Prostate gland (tissue), 2 donors: ENCODE data around the gene KCNE3. TPM values are rescaled to one million over a fixed set of nuclear protein-coding genes. Genes with fewer than 3 reads are reported as not detected.

Source experiments
- DNase-seq: peaks from one replicate; pipeline ENCODE4 v3.0.0-alpha.2; 2019; ENCODE audit warnings: low spot score
- H3K27ac ChIP-seq, 2 donors: fragments of 200-600 bp; sonication (generic); 2 replicates each; pipeline ENCODE4 v1.5.1; 2017 to 2019
- H3K27me3 ChIP-seq: fragments of 200-600 bp; sonication (generic); replicated peaks from 2 replicates; pipeline ENCODE4 v1.5.1; 2019; ENCODE audit not compliant: insufficient read depth
- H3K36me3 ChIP-seq, 2 donors: fragments of 200-600 bp; sonication (generic); 1 replicate in 1 of 2; 2 replicates in 1 of 2; pipeline versions ENCODE4 v1.5.1 to v1.8.1; 2017 to 2019
- H3K4me1 ChIP-seq: fragments of 200-600 bp; sonication (generic); replicated peaks from 2 replicates; pipeline ENCODE4 v1.5.1; 2019
- H3K4me3 ChIP-seq, 2 donors: fragments of 200-600 bp; sonication (generic); 2 replicates each; pipeline ENCODE4 v1.5.1; 2017 to 2019
- H3K9me3 ChIP-seq: fragments of 200-600 bp; sonication (generic); 2 replicates; pipeline ENCODE4 v1.5.1; 2017
- CTCF ChIP-seq, 4 experiments: fragments of 200-600 bp in 2 of 4; fragments of 450-650 bp in 2 of 4; sonication (generic) in 2 of 4; IDR thresholded peaks; 1 replicate in 3 of 4; 2 replicates in 1 of 4; pipeline ENCODE4 v1.5.1; 2016 to 2019; ENCODE audit warnings: antibody characterized with exemption in 4 of 4, mild to moderate bottlenecking in 2 of 4, moderate library complexity in 2 of 4
- POLR2A ChIP-seq: fragments of 450-650 bp; IDR thresholded peaks from one replicate; pipeline ENCODE4 v1.6.1; 2016; ENCODE audit warnings: antibody characterized with exemption, mild to moderate bottlenecking
- POLR2AphosphoS5 ChIP-seq: sonication (generic); formaldehyde crosslinking; IDR thresholded peaks from one replicate; pipeline ENCODE4 v1.6.1; 2017; ENCODE audit warnings: antibody characterized with exemption
- WGBS: methylation state at CpG from one replicate; pipeline ENCODE4 v1.1.5; 2018; 5-methylcytosine and 5-hydroxymethylcytosine counted together
- intact Hi-C: fragments of 100-400 bp; cut with DNase I; formaldehyde crosslinking; loops from one replicate; pipeline ENCODE4 v1.14.2; 2022
- total RNA-seq, 2 donors: library from RNA; depleted of rRNA; stranded (reverse); fragments of >200 nt; gene quantifications; one replicate each; pipeline ENCODE4 v1.1.0, GENCODE V29; 2016

The KCNE3 gene
- total RNA-seq, 2 donors from 2014 or later: 8.2 to 10.7 TPM

DNA sequence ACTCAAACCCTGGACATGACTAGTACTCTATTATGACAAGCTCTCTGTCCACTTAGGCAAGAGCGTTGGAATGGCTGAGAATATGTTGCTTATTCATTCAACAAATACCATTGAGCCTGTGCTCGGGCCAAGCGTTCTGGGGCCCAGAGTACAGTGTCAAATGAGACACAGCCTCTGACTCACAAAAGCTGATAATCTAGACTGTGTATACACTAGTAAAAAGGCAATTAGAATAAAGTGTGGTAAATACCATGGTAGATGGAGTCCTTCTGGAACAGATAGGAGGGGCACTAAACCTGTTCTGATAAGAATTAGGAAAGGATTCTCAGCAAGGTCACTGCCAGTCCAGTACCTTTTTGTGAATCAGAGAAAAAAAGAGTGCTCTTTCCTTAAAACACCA, 24.7 kb downstream of the KCNE3 start:
- TF ChIP-seq POLR2AphosphoS5 (no peak), POLR2A (no peak), CTCF (IDR thresholded peaks at IDR 0.05) (no peak)
- Histone ChIP-seq H3K4me1 (peaks cover 16% of the 10 kb centered on the region), H3K27me3 (no peaks in the 10 kb centered on the region), H3K36me3 (no peaks in the 10 kb centered on the region), H3K27ac (peak overlapping the region; percentile 16 to 24), H3K9me3 (no peaks in the 10 kb centered on the region), H3K4me3 (no peak overlapping the region)
- intact Hi-C loops: no loop called here
- 27% methylated on average over 3 of the region's 3 CpGs for WGBS
- DNase-seq: no peak

DNA sequence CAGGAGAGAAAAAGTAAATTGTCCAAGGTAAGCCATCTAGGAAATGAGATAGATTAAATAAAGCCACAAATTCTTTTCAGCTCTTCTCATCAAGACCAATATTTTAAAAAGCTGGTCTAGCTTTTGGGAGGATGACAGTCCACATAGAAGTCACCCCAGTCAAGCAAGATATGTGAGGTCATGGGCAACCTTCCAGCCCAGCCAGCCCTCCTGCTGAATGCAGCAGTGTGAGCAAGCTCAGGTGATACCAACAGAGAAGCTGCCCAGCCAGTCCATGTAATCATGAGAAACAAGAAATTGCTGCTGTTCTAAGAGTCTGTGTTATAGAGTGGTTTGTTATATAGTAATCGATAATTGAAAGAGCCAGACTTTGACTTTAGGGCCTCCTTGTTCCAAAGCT, 28.7 kb downstream of the KCNE3 start:
- no peak overlapping the region for H3K4me3 ChIP-seq
- WGBS: 91% methylated on average over 1 of the region's 1 CpG
- H3K27me3 ChIP-seq: no peaks in the 10 kb centered on the region
- no peaks in the 10 kb centered on the region for H3K9me3 ChIP-seq
- no peak for DNase-seq
- intact Hi-C loops: no loop called here
- H3K4me1 ChIP-seq: peaks cover 16% of the 10 kb centered on the region
- no peak for TF ChIP-seq CTCF (IDR thresholded peaks at IDR 0.05)
- no peak for TF ChIP-seq POLR2AphosphoS5
- TF ChIP-seq POLR2A: no peak
- no peaks in the 10 kb centered on the region for H3K36me3 ChIP-seq
- no peak overlapping the region for H3K27ac ChIP-seq

DNA sequence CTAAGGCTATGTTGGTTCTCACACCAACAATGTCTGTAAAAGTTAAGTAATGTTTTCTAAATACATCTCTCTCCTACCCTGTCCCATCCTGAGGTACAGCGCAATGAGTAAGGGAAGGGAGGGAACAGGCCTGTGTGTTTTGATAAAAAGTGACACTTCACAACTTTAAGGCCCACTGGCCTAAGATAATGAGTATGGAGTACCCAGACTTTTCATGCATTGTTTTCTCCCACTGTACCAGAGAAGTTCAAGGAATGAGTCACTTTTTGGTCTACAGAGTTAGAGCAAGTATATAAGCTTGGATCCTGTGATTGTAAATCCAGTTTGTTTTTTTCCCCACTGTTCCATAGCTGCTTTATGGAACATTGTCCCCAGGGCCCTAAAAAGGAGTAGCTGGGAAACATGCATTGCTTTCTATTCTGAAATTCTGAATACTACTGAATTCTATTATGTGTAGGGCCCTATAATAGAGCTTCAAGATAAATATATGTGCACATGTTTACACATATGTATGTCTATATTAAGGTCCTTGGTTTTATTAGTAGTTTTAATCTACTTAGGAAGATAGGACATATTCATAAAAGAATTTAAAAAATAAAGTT, 29.8 kb downstream of the KCNE3 start:
- intact Hi-C loops: no loop called here
- Histone ChIP-seq H3K36me3 (no peaks in the 10 kb centered on the region), H3K27ac (no peak overlapping the region), H3K4me3 (no peak overlapping the region), H3K9me3 (no peaks in the 10 kb centered on the region), H3K27me3 (no peaks in the 10 kb centered on the region), H3K4me1 (peaks cover 5% of the 10 kb centered on the region)
- 93% methylated on average over 1 of the region's 1 CpG for WGBS
- TF ChIP-seq POLR2AphosphoS5: no peak
- no peak for TF ChIP-seq POLR2A
- TF ChIP-seq CTCF (IDR thresholded peaks at IDR 0.05): no peak
- no peak for DNase-seq

DNA sequence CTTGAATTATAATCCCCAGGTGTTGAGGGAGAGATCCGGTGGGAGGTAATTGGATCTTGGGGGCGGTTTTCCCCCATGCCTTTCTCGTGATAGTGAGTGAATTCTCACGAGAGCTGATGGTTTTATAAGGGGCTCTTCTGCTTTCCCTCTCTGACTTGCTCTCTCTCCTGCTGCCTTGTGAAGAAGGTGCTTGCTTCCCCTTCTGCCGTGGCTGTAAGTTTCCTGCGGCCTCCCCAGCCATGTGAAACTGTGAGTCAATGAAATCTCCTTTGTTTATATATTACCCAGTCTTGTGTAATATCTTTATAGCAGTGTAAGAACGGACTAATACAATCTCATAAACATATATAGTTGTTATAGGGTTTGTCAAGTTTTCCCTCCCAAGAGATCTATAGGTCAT, 32.8 kb downstream of the KCNE3 start:
- Histone ChIP-seq H3K27ac (no peak overlapping the region), H3K4me3 (no peak overlapping the region), H3K4me1 (no peaks in the 10 kb centered on the region), H3K27me3 (no peaks in the 10 kb centered on the region), H3K9me3 (no peaks in the 10 kb centered on the region), H3K36me3 (no peaks in the 10 kb centered on the region)
- intact Hi-C loops: no loop called here
- 46% methylated on average over 7 of the region's 7 CpGs for WGBS
- no peak for DNase-seq
- TF ChIP-seq CTCF (IDR thresholded peaks at IDR 0.05) (no peak), POLR2AphosphoS5 (no peak), POLR2A (no peak)

GRCh38 chr11:74429205-74429604, 38.1 kb downstream of the KCNE3 start:
- intact Hi-C loops: no loop called here
- 92% methylated on average over 3 of the region's 3 CpGs for WGBS
- DNase-seq: no peak

More at GRCh38 chr11:74429205-74429604, 38.1 kb downstream of the KCNE3 start:
- Histone ChIP-seq H3K27me3 (no peaks in the 10 kb centered on the region), H3K27ac (no peak overlapping the region), H3K36me3 (no peaks in the 10 kb centered on the region), H3K4me3 (no peak overlapping the region), H3K9me3 (no peaks in the 10 kb centered on the region), H3K4me1 (no peaks in the 10 kb centered on the region)
- TF ChIP-seq CTCF (IDR thresholded peaks at IDR 0.05) (no peak), POLR2AphosphoS5 (no peak), POLR2A (no peak)
